SJSA1 (cell line): ENCODE data around the gene NDUFS4. TPM values are rescaled to one million over a fixed set of nuclear protein-coding genes. Genes with fewer than 3 reads are reported as not detected.
A peak's percentile ranks its signal among the peaks of the same experiment; 100 is the strongest.

ENCODE experiments used
- DNase-seq, 2 experiments: peaks; one replicate each; pipeline ENCODE4 v3.0.0-alpha.2; 2015 to 2020; ENCODE audit warnings: low spot score in 2 of 2, low read depth in 1 of 2
- H3K27ac ChIP-seq: fragments of 250-450 bp; sonication (Bioruptor Pico); 2 replicates; pipeline ENCODE4 v1.5.1; 2020; ENCODE audit warnings: mild to moderate bottlenecking, moderate library complexity
- H3K27me3 ChIP-seq: fragments of 250-450 bp; sonication (Bioruptor Pico); replicated peaks from 2 replicates; pipeline ENCODE4 v1.5.1; 2020; ENCODE audit warnings: mild to moderate bottlenecking, moderate library complexity
- H3K36me3 ChIP-seq: fragments of 250-450 bp; sonication (Bioruptor Pico); 2 replicates; pipeline ENCODE4 v1.5.1; 2020; ENCODE audit warnings: mild to moderate bottlenecking
- H3K4me1 ChIP-seq: fragments of 250-450 bp; sonication (Bioruptor Pico); replicated peaks from 2 replicates; pipeline ENCODE4 v1.6.1; 2021; ENCODE audit warnings: mild to moderate bottlenecking
- H3K4me3 ChIP-seq: fragments of 250-450 bp; sonication (Bioruptor Pico); 2 replicates; pipeline ENCODE4 v1.5.1; 2020; ENCODE audit warnings: mild to moderate bottlenecking
- H3K9me3 ChIP-seq: fragments of 250-450 bp; sonication (Bioruptor Pico); replicated peaks from 2 replicates; pipeline ENCODE4 v1.5.1; 2020; ENCODE audit warnings: mild to moderate bottlenecking
- total RNA-seq: library from RNA; depleted of rRNA; stranded (reverse); fragments of >200 nt; shearing (Covaris generic); gene quantifications from 2 replicates; pipeline ENCODE4 v1.2.3, GENCODE V29; 2014

The NDUFS4 gene
- total RNA-seq, 1 experiment from 2014 or later: 182 TPM

GRCh38 chr5:53555160-53555559 is 5.3 kb upstream of the NDUFS4 start:
- no peaks in the 10 kb centered on the region for H3K36me3 ChIP-seq

GRCh38 chr5:53556001-53556400 is 4.4 kb upstream of the NDUFS4 start:
- no peaks in the 10 kb centered on the region for H3K27me3 ChIP-seq
- H3K9me3 ChIP-seq: no peaks in the 10 kb centered on the region
- H3K4me1 ChIP-seq: 0 out of 2 replicates have a peak, but pooled peaks cover 4% of the 10 kb centered on the region
- H3K36me3 ChIP-seq: no peaks in the 10 kb centered on the region
- no peak overlapping the region for H3K4me3 ChIP-seq
- no peak for DNase-seq
- no peak overlapping the region for H3K27ac ChIP-seq

More at GRCh38 chr5:53555160-53555559, 5.3 kb upstream of the NDUFS4 start:
- H3K4me3 ChIP-seq: no peak overlapping the region
- H3K27me3 ChIP-seq: no peaks in the 10 kb centered on the region
- H3K4me1 ChIP-seq: 0 out of 2 replicates have a peak, but pooled peaks cover 3% of the 10 kb centered on the region
- no peaks in the 10 kb centered on the region for H3K9me3 ChIP-seq
- no peak for DNase-seq
- H3K27ac ChIP-seq: no peak overlapping the region

- H3K27me3 ChIP-seq: no peaks in the 10 kb centered on the region
- H3K4me1 ChIP-seq: 0 out of 2 replicates have a peak, but pooled peaks cover 6% of the 10 kb centered on the region
- no peak for DNase-seq
- H3K4me3 ChIP-seq: no peak overlapping the region
- H3K36me3 ChIP-seq: no peaks in the 10 kb centered on the region
- H3K27ac ChIP-seq: no peak overlapping the region
- H3K9me3 ChIP-seq: no peaks in the 10 kb centered on the region
Measured at GRCh38 chr5:53557386-53557785, 3.1 kb upstream of the NDUFS4 start.

GRCh38 chr5:53558966-53559365 is 1.5 kb upstream of the NDUFS4 start:
- no peak for DNase-seq
- Histone ChIP-seq H3K9me3 (no peaks in the 10 kb centered on the region), H3K27ac (no peak overlapping the region), H3K27me3 (no peaks in the 10 kb centered on the region), H3K4me3 (no peak overlapping the region), H3K4me1 (0 out of 2 replicates have a peak, but pooled peaks cover 6% of the 10 kb centered on the region), H3K36me3 (no peaks in the 10 kb centered on the region)

GRCh38 chr5:53560028-53560427 is 411 bp upstream of the NDUFS4 start:
- Histone ChIP-seq H3K4me3 (peak overlapping the region; percentile 59), H3K4me1 (0 out of 2 replicates have a peak, but pooled peaks cover 6% of the 10 kb centered on the region), H3K27ac (no peak overlapping the region), H3K9me3 (no peaks in the 10 kb centered on the region), H3K27me3 (no peaks in the 10 kb centered on the region), H3K36me3 (no peaks in the 10 kb centered on the region)
- DNase-seq: no peak

GRCh38 chr5:53568401-53568800 is 8.0 kb downstream of the NDUFS4 start:
- no peaks in the 10 kb centered on the region for H3K4me1 ChIP-seq
- H3K4me3 ChIP-seq: no peak overlapping the region
- H3K36me3 ChIP-seq: no peaks in the 10 kb centered on the region
- H3K27me3 ChIP-seq: no peaks in the 10 kb centered on the region
- no peaks in the 10 kb centered on the region for H3K9me3 ChIP-seq
- no peak overlapping the region for H3K27ac ChIP-seq
- no peak for DNase-seq

GRCh38 chr5:53568871-53569270 is 8.4 kb downstream of the NDUFS4 start:
- Histone ChIP-seq H3K4me3 (no peak overlapping the region), H3K4me1 (no peaks in the 10 kb centered on the region), H3K27me3 (no peaks in the 10 kb centered on the region), H3K36me3 (no peaks in the 10 kb centered on the region), H3K27ac (no peak overlapping the region), H3K9me3 (no peaks in the 10 kb centered on the region)
- DNase-seq: no peak

GRCh38 chr5:53569453-53569852 is 9.0 kb downstream of the NDUFS4 start:
- no peaks in the 10 kb centered on the region for H3K36me3 ChIP-seq
- no peaks in the 10 kb centered on the region for H3K4me1 ChIP-seq
- H3K27me3 ChIP-seq: no peaks in the 10 kb centered on the region
- no peaks in the 10 kb centered on the region for H3K9me3 ChIP-seq
- no peak overlapping the region for H3K4me3 ChIP-seq
- DNase-seq: no peak
- no peak overlapping the region for H3K27ac ChIP-seq

- Histone ChIP-seq H3K27me3 (no peaks in the 10 kb centered on the region), H3K27ac (no peak overlapping the region), H3K36me3 (no peaks in the 10 kb centered on the region), H3K4me1 (no peaks in the 10 kb centered on the region), H3K4me3 (no peak overlapping the region), H3K9me3 (no peaks in the 10 kb centered on the region)
- DNase-seq: no peak
Measured at GRCh38 chr5:53571403-53571802, 11.0 kb downstream of the NDUFS4 start.

- Histone ChIP-seq H3K4me3 (no peak overlapping the region), H3K27me3 (no peaks in the 10 kb centered on the region), H3K4me1 (no peaks in the 10 kb centered on the region), H3K27ac (no peak overlapping the region), H3K36me3 (no peaks in the 10 kb centered on the region), H3K9me3 (no peaks in the 10 kb centered on the region)
- no peak for DNase-seq
Measured at GRCh38 chr5:53575101-53575500, 14.7 kb downstream of the NDUFS4 start.

- DNase-seq: no peak
Measured at GRCh38 chr5:53575831-53576230, 15.4 kb downstream of the NDUFS4 start.

GRCh38 chr5:53576674-53577073 is 16.2 kb downstream of the NDUFS4 start:
- Histone ChIP-seq H3K36me3 (no peaks in the 10 kb centered on the region), H3K9me3 (no peaks in the 10 kb centered on the region)
- no peak for DNase-seq

More at GRCh38 chr5:53575831-53576230, 15.4 kb downstream of the NDUFS4 start:
- no peak overlapping the region for H3K27ac ChIP-seq
- no peaks in the 10 kb centered on the region for H3K27me3 ChIP-seq
- H3K9me3 ChIP-seq: no peaks in the 10 kb centered on the region
- no peak overlapping the region for H3K4me3 ChIP-seq
- no peaks in the 10 kb centered on the region for H3K4me1 ChIP-seq
- no peaks in the 10 kb centered on the region for H3K36me3 ChIP-seq

GRCh38 chr5:53578854-53579253 is 18.4 kb downstream of the NDUFS4 start:
- Histone ChIP-seq H3K27me3 (no peaks in the 10 kb centered on the region), H3K9me3 (no peaks in the 10 kb centered on the region), H3K36me3 (no peaks in the 10 kb centered on the region), H3K4me3 (no peak overlapping the region), H3K27ac (no peak overlapping the region), H3K4me1 (no peaks in the 10 kb centered on the region)
- DNase-seq: no peak

More at GRCh38 chr5:53576674-53577073, 16.2 kb downstream of the NDUFS4 start:
- H3K27ac ChIP-seq: no peak overlapping the region
- H3K27me3 ChIP-seq: no peaks in the 10 kb centered on the region
- H3K4me1 ChIP-seq: no peaks in the 10 kb centered on the region
- no peak overlapping the region for H3K4me3 ChIP-seq

- Histone ChIP-seq H3K9me3 (no peaks in the 10 kb centered on the region), H3K27ac (no peak overlapping the region), H3K4me3 (no peak overlapping the region), H3K36me3 (no peaks in the 10 kb centered on the region), H3K4me1 (no peaks in the 10 kb centered on the region), H3K27me3 (no peaks in the 10 kb centered on the region)
- no peak for DNase-seq
Measured at GRCh38 chr5:53580547-53580946, 20.1 kb downstream of the NDUFS4 start.

- no peak overlapping the region for H3K27ac ChIP-seq
- H3K27me3 ChIP-seq: no peaks in the 10 kb centered on the region
- no peaks in the 10 kb centered on the region for H3K36me3 ChIP-seq
- no peak overlapping the region for H3K4me3 ChIP-seq
- no peaks in the 10 kb centered on the region for H3K4me1 ChIP-seq
- H3K9me3 ChIP-seq: no peaks in the 10 kb centered on the region
- no peak for DNase-seq
Measured at GRCh38 chr5:53582225-53582624, 21.8 kb downstream of the NDUFS4 start.
